PC-9 (cell line): ENCODE results near the gene INTS3.

ENCODE experiments used
- EZH2 ChIP-seq: fragments of 200-600 bp; sonication (generic); IDR thresholded peaks from 2 replicates; pipeline ENCODE4 v1.8.0; 2017; ENCODE audit warnings: antibody characterized with exemption, low read depth
- TF ChIP-seq, protein P1 (sequence below): fragments of 200-600 bp; sonication (generic); conservative IDR thresholded peaks from 2 replicates; pipeline ENCODE4 v1.6.1; 2017; ENCODE audit warnings: mixed run types, antibody characterized with exemption, mild to moderate bottlenecking, moderate library complexity

DNA sequence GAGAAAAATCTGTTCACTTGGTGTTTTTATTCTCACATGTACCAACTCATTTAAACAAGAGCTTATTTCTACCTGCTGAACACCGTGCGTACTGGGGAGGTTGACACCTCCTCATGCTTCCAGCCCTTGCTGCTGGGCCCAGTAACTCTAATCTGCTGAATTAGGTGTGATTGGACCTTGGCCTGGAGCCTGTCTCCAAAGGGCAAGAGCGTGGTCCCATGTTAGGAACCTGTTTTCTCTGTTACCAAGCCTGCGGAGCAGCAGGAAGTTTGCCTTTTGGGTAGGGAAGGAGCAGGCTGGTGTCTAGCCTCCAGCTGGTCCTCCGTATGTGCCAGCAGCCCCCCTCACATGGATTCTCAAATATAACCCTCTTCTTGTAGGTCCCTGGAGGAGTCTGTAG lies 36.5 kb downstream of the INTS3 start:
- TF ChIP-seq, protein P1, sequence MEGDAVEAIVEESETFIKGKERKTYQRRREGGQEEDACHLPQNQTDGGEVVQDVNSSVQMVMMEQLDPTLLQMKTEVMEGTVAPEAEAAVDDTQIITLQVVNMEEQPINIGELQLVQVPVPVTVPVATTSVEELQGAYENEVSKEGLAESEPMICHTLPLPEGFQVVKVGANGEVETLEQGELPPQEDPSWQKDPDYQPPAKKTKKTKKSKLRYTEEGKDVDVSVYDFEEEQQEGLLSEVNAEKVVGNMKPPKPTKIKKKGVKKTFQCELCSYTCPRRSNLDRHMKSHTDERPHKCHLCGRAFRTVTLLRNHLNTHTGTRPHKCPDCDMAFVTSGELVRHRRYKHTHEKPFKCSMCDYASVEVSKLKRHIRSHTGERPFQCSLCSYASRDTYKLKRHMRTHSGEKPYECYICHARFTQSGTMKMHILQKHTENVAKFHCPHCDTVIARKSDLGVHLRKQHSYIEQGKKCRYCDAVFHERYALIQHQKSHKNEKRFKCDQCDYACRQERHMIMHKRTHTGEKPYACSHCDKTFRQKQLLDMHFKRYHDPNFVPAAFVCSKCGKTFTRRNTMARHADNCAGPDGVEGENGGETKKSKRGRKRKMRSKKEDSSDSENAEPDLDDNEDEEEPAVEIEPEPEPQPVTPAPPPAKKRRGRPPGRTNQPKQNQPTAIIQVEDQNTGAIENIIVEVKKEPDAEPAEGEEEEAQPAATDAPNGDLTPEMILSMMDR = no peak
- no peak for TF ChIP-seq EZH2
